DMS79 (cell line): ENCODE data around the gene XYLT1.

Experiments
- DNase-seq: peaks from one replicate; lab custom pipeline; 2025; lab: John Stamatoyannopoulos, UW

Gene XYLT1

GRCh38 chr16:17193566-17194100, 277.1 kb downstream of the XYLT1 start:
- no peak for DNase-seq

- DNase-seq: no peak
These were observed 286.7 kb downstream of the XYLT1 start for GRCh38 chr16:17184026-17184425.

- DNase-seq: no peak
These were observed 292.5 kb downstream of the XYLT1 start for GRCh38 chr16:17177959-17178905.

- no peak for DNase-seq
These were observed 293.4 kb downstream of the XYLT1 start for GRCh38 chr16:17177242-17177958.

GRCh38 chr16:17176199-17176598, 294.6 kb downstream of the XYLT1 start:
- no peak for DNase-seq

GRCh38 chr16:17173281-17173680, 297.5 kb downstream of the XYLT1 start:
- DNase-seq: no peak

GRCh38 chr16:17171250-17172143, 299.3 kb downstream of the XYLT1 start:
- peak; percentile 19 for DNase-seq

GRCh38 chr16:17170435-17170834, 300.3 kb downstream of the XYLT1 start:
- DNase-seq: no peak

- no peak for DNase-seq
These were observed 302.6 kb downstream of the XYLT1 start for GRCh38 chr16:17168181-17168580.

- no peak for DNase-seq
These were observed 304.7 kb downstream of the XYLT1 start for GRCh38 chr16:17166095-17166494.

- DNase-seq: no peak
These were observed 308.2 kb downstream of the XYLT1 start for GRCh38 chr16:17162560-17162959.

- no peak for DNase-seq
These were observed 309.8 kb downstream of the XYLT1 start for GRCh38 chr16:17160920-17161431.

- DNase-seq: no peak
These were observed 310.4 kb downstream of the XYLT1 start for GRCh38 chr16:17160285-17160853.

GRCh38 chr16:17159617-17160016, 311.1 kb downstream of the XYLT1 start:
- DNase-seq: no peak

GRCh38 chr16:17155936-17156335, 314.8 kb downstream of the XYLT1 start:
- no peak for DNase-seq

GRCh38 chr16:17155485-17155884, 315.3 kb downstream of the XYLT1 start:
- no peak for DNase-seq

GRCh38 chr16:17154981-17155380, 315.8 kb downstream of the XYLT1 start:
- DNase-seq: no peak

GRCh38 chr16:17152311-17152710, 318.4 kb downstream of the XYLT1 start:
- no peak for DNase-seq

GRCh38 chr16:17151335-17151734, 319.4 kb downstream of the XYLT1 start:
- DNase-seq: no peak

- DNase-seq: no peak
These were observed 320.8 kb downstream of the XYLT1 start for GRCh38 chr16:17149904-17150483.

- DNase-seq: no peak
These were observed 322.8 kb downstream of the XYLT1 start for GRCh38 chr16:17147942-17148341.
